Hematopoietic multipotent progenitor cell treated with erythropoietin and hydrocortisone succinate and interleukin-3 and kit ligand, for 6 days (in vitro differentiated cells): ENCODE data around the gene ANKRD36C.
"Not testable (repeated sequence)": the region's sequence is repeated elsewhere in the genome, so short reads cannot be mapped to it uniquely, and the experiment has no call there.

Experiments used
- DNase-seq: peaks from one replicate; pipeline ENCODE4 v3.0.0-alpha.2; 2015

ANKRD36C gene

GRCh38 chr2:95796249-95797099 is 195.2 kb downstream of the ANKRD36C start:
- not testable (repeated sequence) for DNase-seq

GRCh38 chr2:95793970-95794369 is 197.7 kb downstream of the ANKRD36C start:
- DNase-seq: not testable (repeated sequence)

- not testable (repeated sequence) for DNase-seq
Observed at GRCh38 chr2:95790180-95790579, 201.4 kb downstream of the ANKRD36C start.

GRCh38 chr2:95789385-95789784 is 202.2 kb downstream of the ANKRD36C start:
- DNase-seq: not testable (repeated sequence)

GRCh38 chr2:95788642-95789041 is 203.0 kb downstream of the ANKRD36C start:
- DNase-seq: not testable (repeated sequence)
